D721Med (cell line): ENCODE results near the gene OGG1.

ENCODE experiments used
- DNase-seq: peaks from one replicate; pipeline ENCODE4 v3.0.0; 2011; ENCODE audit warnings: low spot score; ENCODE audit not compliant: insufficient read length
- FAIRE-seq: peaks from 2 replicates; lab custom pipeline; 2011; peaks lifted over from hg19 to GRCh38; lab: Jason Lieb, UNC
- CTCF ChIP-seq: IDR thresholded peaks from 2 replicates; pipeline ENCODE4 v1.5.1; 2012; ENCODE audit warnings: mild to moderate bottlenecking, control low read depth; ENCODE audit not compliant: insufficient read depth; ENCODE audit errors: missing control alignments

Gene OGG1

GRCh38 chr3:9716801-9717555 is 32.8 kb upstream of the OGG1 start:
- DNase-seq (no peak), FAIRE-seq (no peak)
- no peak for TF ChIP-seq CTCF

GRCh38 chr3:9717563-9717962 is 32.2 kb upstream of the OGG1 start:
- DNase-seq = no peak
- TF ChIP-seq CTCF = no peak
- FAIRE-seq = no peak

GRCh38 chr3:9718118-9718517 is 31.6 kb upstream of the OGG1 start:
- no peak for FAIRE-seq
- TF ChIP-seq CTCF = no peak
- DNase-seq = no peak

- no peak for TF ChIP-seq CTCF
- DNase-seq (no peak), FAIRE-seq (no peak)
Measured at GRCh38 chr3:9721015-9721699, 28.6 kb upstream of the OGG1 start.

- no peak for TF ChIP-seq CTCF
- no peak for FAIRE-seq
- DNase-seq = no peak
Measured at GRCh38 chr3:9721700-9722060, 28.1 kb upstream of the OGG1 start.

- no peak for TF ChIP-seq CTCF
- no peak for FAIRE-seq
Measured at GRCh38 chr3:9725775-9726515, 23.8 kb upstream of the OGG1 start.

More at GRCh38 chr3:9725775-9726515, 23.8 kb upstream of the OGG1 start:
- DNase-seq = no peak
